Endothelial cell of umbilical vein (primary cell): ENCODE measurements around the gene MNS1. TPM values are rescaled to one million over a fixed set of nuclear protein-coding genes. Genes with fewer than 3 reads are reported as not detected.

Experiments used
- BruUV-seq: library from RNA; stranded (reverse); fragments of 400-500 nt; replicated peaks from 2 replicates; lab custom pipeline; 2021; lab: Mats Ljungman, UMichigan
- CTCF ChIA-PET: fragments of 300-600, 350-600 bp; sonication (Branson Sonifier 250); formaldehyde crosslinking; loops from one replicate; lab custom pipeline; 2021; ENCODE audit warnings: antibody characterized with exemption, inconsistent platforms; lab: Charles Lee
- POLR2A ChIA-PET: fragments of 300-600, 350-600 bp; sonication (Branson Sonifier 250); formaldehyde crosslinking; loops from one replicate; lab custom pipeline; 2021; ENCODE audit warnings: antibody characterized with exemption, inconsistent platforms; lab: Charles Lee
- DNase-seq: peaks from one replicate; pipeline ENCODE4 v3.0.0-alpha.2; 2011; ENCODE audit warnings: low read depth, low spot score
- FAIRE-seq: peaks from 2 replicates; lab custom pipeline; 2011; peaks lifted over from hg19 to GRCh38; lab: Jason Lieb, UNC
- H2AFZ ChIP-seq: 2 replicates; pipeline ENCODE4 v1.6.0; 2012; ENCODE audit warnings: low read depth, low read length, control low read depth, inconsistent platforms
- H3K27ac ChIP-seq: 2 replicates; pipeline ENCODE4 v1.5.1; 2011; ENCODE audit warnings: low read depth, mild to moderate bottlenecking, control low read depth, low read length, moderate library complexity; ENCODE audit not compliant: insufficient read depth
- H3K27me3 ChIP-seq, 2 experiments: 2 replicates each; pipeline versions ENCODE4 v1.6.0 to v1.6.1; 2011; ENCODE audit warnings: low read length in 2 of 2, mixed read lengths in 1 of 2; ENCODE audit not compliant: control insufficient read depth in 2 of 2, insufficient read depth in 2 of 2
- H3K36me3 ChIP-seq, 2 experiments: 2 replicates in 1 of 2; 3 replicates in 1 of 2; pipeline ENCODE4 v1.5.1; 2011; ENCODE audit warnings: low read length in 2 of 2, mild to moderate bottlenecking in 1 of 2, moderate library complexity in 1 of 2; ENCODE audit not compliant: control insufficient read depth in 2 of 2, insufficient read depth in 2 of 2; ENCODE audit errors: extremely low read depth in 1 of 2
- H3K4me1 ChIP-seq: 3 replicates; pipeline ENCODE4 v1.5.1; 2011; ENCODE audit warnings: mild to moderate bottlenecking, low read length; ENCODE audit not compliant: control insufficient read depth, insufficient read depth; ENCODE audit errors: extremely low read depth
- H3K4me2 ChIP-seq: 2 replicates; pipeline ENCODE4 v1.6.1; 2011; ENCODE audit warnings: low read length, control low read depth, mixed read lengths; ENCODE audit not compliant: insufficient read depth
- H3K4me3 ChIP-seq, 3 experiments: fragments of 200-600 bp in 1 of 3; sonication (generic), shearing (Covaris generic) in 1 of 3; replicated peaks in 1 of 3; 2 replicates each; pipeline ENCODE4 v1.5.1; 2011 to 2016; ENCODE audit warnings: control low read depth in 3 of 3, low read length in 3 of 3, mild to moderate bottlenecking in 2 of 3, inconsistent platforms in 1 of 3, low read depth in 1 of 3, moderate library complexity in 1 of 3; ENCODE audit not compliant: insufficient read depth in 1 of 3
- H3K79me2 ChIP-seq: 2 replicates; pipeline ENCODE4 v1.6.0; 2012; ENCODE audit warnings: low read length, inconsistent platforms; ENCODE audit not compliant: control insufficient read depth, insufficient read depth
- H3K9ac ChIP-seq: replicated peaks from 2 replicates; pipeline ENCODE3; 2011; ENCODE audit warnings: low read length, control low read depth; ENCODE audit not compliant: insufficient read depth; ENCODE audit errors: extremely low read depth
- H3K9me1 ChIP-seq: replicated peaks from 3 replicates; pipeline ENCODE4 v1.6.0; 2011; ENCODE audit warnings: mild to moderate bottlenecking, low read length; ENCODE audit not compliant: control insufficient read depth, insufficient read depth; ENCODE audit errors: extremely low read depth
- H3K9me3 ChIP-seq: replicated peaks from 2 replicates; pipeline ENCODE4 v1.5.1; 2012; ENCODE audit warnings: low read length, inconsistent platforms; ENCODE audit not compliant: control insufficient read depth, insufficient read depth
- H4K20me1 ChIP-seq: replicated peaks from 2 replicates; pipeline ENCODE3; 2011; ENCODE audit warnings: mild to moderate bottlenecking, low read length; ENCODE audit not compliant: control insufficient read depth, insufficient read depth; ENCODE audit errors: extremely low read depth
- CTCF ChIP-seq, 2 donors: IDR thresholded peaks; 1 replicate in 1 of 2; 2 replicates in 1 of 2; pipeline ENCODE4 v1.5.1; 2011; ENCODE audit warnings: low read length in 2 of 2, mild to moderate bottlenecking in 2 of 2, moderate library complexity in 2 of 2, control low read depth in 1 of 2, inconsistent platforms in 1 of 2, low read depth in 1 of 2; ENCODE audit not compliant: insufficient read depth in 1 of 2; ENCODE audit errors: extremely low read depth in 1 of 2
- EZH2 ChIP-seq: IDR thresholded peaks from 2 replicates; pipeline ENCODE4 v1.6.1; 2012; ENCODE audit warnings: borderline replicate concordance, low read depth, mild to moderate bottlenecking, moderate library complexity, low read length, inconsistent platforms; ENCODE audit not compliant: severe bottlenecking
- FOS ChIP-seq: IDR thresholded peaks from 2 replicates; pipeline ENCODE4 v1.6.1; 2011; ENCODE audit warnings: mild to moderate bottlenecking, low read length, moderate library complexity, borderline replicate concordance; ENCODE audit not compliant: insufficient read depth
- GATA2 ChIP-seq: IDR thresholded peaks from 2 replicates; pipeline ENCODE4 v1.7.0; 2011; ENCODE audit warnings: low read depth, mild to moderate bottlenecking, moderate library complexity, mixed read lengths, low read length; ENCODE audit not compliant: insufficient read length, insufficient read depth
- JUN ChIP-seq: IDR thresholded peaks from 2 replicates; pipeline ENCODE4 v1.6.1; 2011; ENCODE audit warnings: borderline replicate concordance, low read depth; ENCODE audit not compliant: insufficient read length, insufficient read depth
- MAX ChIP-seq: IDR thresholded peaks from 2 replicates; pipeline ENCODE4 v1.6.1; 2011; ENCODE audit not compliant: insufficient read depth, insufficient read length
- MYC ChIP-seq: IDR thresholded peaks from one replicate; pipeline ENCODE4 v1.6.1; 2011; ENCODE audit warnings: mild to moderate bottlenecking, low read depth, low read length
- POLR2A ChIP-seq: IDR thresholded peaks from 2 replicates; pipeline ENCODE4 v1.6.1; 2012; ENCODE audit warnings: low read depth, mild to moderate bottlenecking, control low read depth, low read length
- POLR2AphosphoS5 ChIP-seq: IDR thresholded peaks from 2 replicates; pipeline ENCODE4 v1.6.1; 2012; ENCODE audit warnings: low read depth, mild to moderate bottlenecking, control low read depth, low read length, moderate library complexity; ENCODE audit not compliant: insufficient read depth
- dilution Hi-C: fragments of 300-500 bp; cut with MboI; formaldehyde crosslinking; loops from one replicate; pipeline ENCODE4 v1.15.0; 2019; ENCODE audit warnings: low sequenced_read_pairs; ENCODE audit not compliant: extremely low pct_ligation_motif_present
- intact Hi-C: fragments of 100-400 bp; cut with micrococcal nuclease; formaldehyde crosslinking; loops from one replicate; pipeline ENCODE4 v1.10.0; 2022
- polyA plus RNA-seq, 4 experiments: library from polyadenylated mRNA; depleted of rRNA in 3 of 4; stranded (reverse) in 3 of 4; unstranded in 1 of 4; fragments of >200 nt; gene quantifications; 2 replicates each; pipeline versions ENCODE4 v1.2.1 to v1.2.3, GENCODE V29; 2011 to 2012; ENCODE audit warnings: missing spikeins in 1 of 4
- total RNA-seq: library from RNA; stranded (reverse); gene quantifications from 2 replicates; pipeline ENCODE4 v1.2.3, GENCODE V29; 2021

Gene MNS1
- total and polyA plus RNA-seq, 2 donors (not counting 3 experiments of a cell fraction or from before 2014, with no cell fraction given) = 0.25 to 2.6 TPM

GRCh38 chr15:56411122-56411749 is 53.7 kb downstream of the MNS1 start:
- Histone ChIP-seq H3K9me1 (no peaks in the 10 kb centered on the region), H4K20me1 (no peaks in the 10 kb centered on the region), H3K4me2 (no peak overlapping the region), H3K27ac (no peak overlapping the region), H3K79me2 (no peaks in the 10 kb centered on the region), H3K27me3 (no peaks in the 10 kb centered on the region), H3K4me1 (no peaks in the 10 kb centered on the region), H2AFZ (no peak overlapping the region), H3K9me3 (no peaks in the 10 kb centered on the region), H3K4me3 (no peak overlapping the region), H3K9ac (no peak overlapping the region), H3K36me3 (no peaks in the 10 kb centered on the region)
- TF ChIP-seq CTCF (IDR thresholded peaks at IDR 0.05; ENCODE audit: extremely low read depth in 1 of 2, insufficient read depth in 1 of 2, low read depth in 1 of 2, low read length in 2 of 2) (no peak), MYC (no peak), EZH2 (no peak), FOS (no peak), POLR2A (no peak), POLR2AphosphoS5 (no peak), JUN (no peak), MAX (no peak), GATA2 (no peak)
- DNase-seq (no peak), FAIRE-seq (no peak)
- dilution Hi-C loops = no loop called here
- BruUV-seq = no TSS peak
- ChIA-PET POLR2A (no interaction called here), CTCF (interaction anchor here (1.3 kb wide), 1 partner anchor 16 kb away, joined by 5 read pairs; no protein-coding TSS in a partner anchor)
- intact Hi-C loops = no loop called here
